HG03139 (cell line): ENCODE results near the gene UBAP1L.
"Not testable (repeated sequence)": the region's sequence is repeated elsewhere in the genome, so short reads cannot be mapped to it uniquely, and the experiment has no call there.

Source experiments
- ATAC-seq: cut with Tn5 transposase; IDR thresholded peaks from one replicate; pipeline ENCODE4 v1.9.1; 2021; ENCODE audit not compliant: unreplicated experiment

The UBAP1L gene

DNA sequence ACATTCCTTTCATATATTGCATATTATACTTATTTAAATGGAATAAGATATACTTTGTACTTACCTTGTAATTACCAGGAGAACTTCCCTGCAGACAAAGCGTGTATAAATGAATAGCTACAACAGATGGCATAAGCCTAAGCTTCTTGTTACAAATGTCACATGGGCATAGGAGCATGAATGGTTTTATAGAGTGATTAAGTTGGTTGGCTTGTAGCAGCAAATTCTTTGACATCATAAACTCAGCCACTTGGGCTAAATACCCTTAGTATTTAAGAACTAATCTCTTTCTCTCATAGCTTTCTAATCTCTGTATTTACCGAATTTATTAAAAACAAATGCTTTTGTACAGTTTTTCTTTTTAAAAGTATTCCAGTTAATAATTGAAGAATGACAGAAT, at the start of gene UBAP1L:
UBAP1L (minus strand) TSS at position 115 of the 400 bp plus-strand sequence. CDS start 8,985 bp downstream, outside the sequence.
- ATAC-seq: no peak

DNA sequence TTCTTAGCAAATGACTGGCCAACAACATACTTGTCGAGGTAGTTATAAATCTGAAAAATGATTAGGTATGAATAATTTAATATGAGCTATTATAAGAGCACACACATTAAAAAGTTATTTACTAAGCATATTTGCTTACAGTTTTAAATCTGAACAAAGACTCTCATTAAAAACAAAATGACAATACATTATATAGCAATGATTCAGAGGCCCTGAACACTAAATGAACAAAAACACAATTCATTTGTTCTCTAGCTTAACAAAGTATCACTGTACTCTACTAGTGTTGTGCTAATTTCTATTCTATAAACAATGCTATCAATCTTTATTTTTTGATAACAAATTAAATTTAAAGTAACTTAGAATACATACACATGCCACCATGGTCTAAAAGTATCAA, 49.1 kb upstream of the UBAP1L start:
- ATAC-seq: no peak

DNA sequence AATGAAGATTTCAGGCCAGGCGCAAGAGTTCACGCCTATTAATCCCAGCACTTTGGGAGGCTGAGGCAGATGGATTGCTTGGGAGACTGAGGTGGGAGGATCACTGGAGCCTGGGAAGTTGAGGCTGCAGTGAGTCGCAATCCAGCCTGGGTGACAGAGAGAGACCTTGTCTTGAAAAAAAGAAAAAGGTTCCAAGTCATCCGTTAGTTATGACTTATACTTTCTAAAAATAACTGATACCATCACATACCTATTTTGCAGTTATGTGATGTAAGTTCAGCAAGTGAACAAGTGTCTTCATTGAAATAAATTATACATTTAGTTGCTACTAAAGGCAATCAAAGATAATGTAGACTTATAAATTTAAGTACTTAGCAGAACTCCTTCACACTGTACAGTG, 48.0 kb upstream of the UBAP1L start:
- ATAC-seq: no peak

DNA sequence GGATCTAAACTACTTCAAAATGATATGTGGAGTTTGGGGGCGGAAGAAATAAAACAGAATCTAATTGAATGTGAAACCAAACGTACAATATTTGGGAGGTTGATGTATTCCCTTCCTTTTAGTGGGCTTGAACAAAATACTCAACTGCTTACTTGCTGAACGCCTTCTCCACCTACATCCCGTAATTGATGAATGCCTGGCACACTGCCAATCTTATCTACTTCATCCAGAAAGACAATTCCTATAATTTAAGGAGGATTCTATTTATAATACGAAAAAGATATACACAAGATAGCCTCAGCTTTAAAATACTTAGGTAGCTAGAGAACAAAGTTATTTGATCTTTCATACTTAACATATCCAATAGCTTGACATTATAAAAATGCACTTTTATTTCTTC, 41.7 kb upstream of the UBAP1L start:
- ATAC-seq: no peak

DNA sequence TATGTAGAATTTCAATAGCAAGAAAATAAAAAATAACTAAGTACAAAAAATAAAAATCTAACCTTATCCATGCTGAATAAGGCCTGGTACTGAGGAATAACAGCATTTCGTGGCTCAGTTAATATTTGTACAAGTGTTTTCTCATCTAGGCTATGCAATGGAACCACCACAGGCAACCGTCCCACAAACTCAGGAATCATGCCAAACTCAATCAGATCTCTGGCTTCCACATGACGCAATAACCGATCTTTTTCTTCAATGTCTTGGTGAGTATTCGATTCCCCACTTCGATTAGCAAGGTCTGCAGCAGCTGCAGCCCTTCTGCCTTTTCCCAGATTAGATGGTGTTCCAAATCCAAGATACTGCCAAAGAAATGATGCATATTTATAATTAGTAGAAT, 39.7 kb upstream of the UBAP1L start:
- no peak for ATAC-seq

DNA sequence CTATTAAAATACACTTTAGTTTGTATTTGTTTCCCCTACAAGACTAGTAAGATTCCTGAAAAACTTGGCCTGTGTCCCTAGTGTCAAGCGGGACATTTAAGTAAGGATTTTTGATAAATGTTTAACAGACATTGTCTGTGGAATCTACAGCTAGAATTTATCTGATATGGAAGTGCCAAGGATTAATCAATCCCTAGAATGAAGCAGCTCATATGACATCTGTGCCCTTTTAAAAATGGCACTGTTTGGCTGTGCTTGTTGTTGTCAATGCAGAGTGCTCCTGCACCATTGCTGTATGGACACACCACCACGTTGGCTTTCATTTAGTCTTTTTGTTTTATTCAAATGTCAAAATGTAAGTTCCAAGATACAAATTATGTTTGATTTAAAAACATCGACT, 32.9 kb upstream of the UBAP1L start:
- ATAC-seq: no peak

DNA sequence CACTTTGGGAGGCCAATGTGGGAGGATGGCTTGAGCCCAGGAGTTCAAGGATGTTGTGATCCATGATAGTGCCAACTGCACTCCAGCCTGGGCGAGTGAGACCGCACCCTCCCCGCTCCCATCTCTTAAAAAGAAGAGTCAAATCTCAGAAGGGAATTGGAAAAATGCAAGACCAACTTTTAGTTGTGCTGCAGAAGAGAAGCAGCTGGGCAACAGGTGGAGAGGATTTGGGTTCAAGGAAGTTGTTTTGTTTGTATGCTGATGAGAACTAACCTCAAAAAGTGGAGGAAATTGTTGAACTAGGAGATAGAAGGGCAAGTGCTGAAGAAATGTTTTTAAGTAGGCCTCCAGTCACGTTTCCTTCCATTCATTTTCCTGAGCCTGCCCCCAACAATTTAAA, 31.4 kb upstream of the UBAP1L start:
- ATAC-seq: no peak

DNA sequence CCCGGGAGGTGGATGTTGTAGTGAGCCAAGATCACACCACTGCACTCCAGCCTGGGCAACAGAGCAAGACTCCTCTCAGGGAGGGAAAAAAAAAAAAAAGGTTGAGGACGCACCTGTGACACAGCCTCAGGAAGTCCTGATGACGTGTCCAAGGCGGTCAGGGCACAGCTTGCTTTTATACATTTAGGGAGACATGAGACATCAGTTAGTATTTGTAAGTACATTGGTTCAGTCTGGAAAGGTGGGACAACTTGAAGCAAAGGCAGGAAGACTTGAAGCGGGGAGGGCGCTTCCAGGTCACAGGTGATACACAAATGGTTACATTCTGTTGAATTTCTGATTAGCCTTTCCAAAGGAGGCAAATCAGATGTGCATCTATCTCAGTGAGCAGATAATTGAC, 23.6 kb upstream of the UBAP1L start:
- not testable (repeated sequence) for ATAC-seq

DNA sequence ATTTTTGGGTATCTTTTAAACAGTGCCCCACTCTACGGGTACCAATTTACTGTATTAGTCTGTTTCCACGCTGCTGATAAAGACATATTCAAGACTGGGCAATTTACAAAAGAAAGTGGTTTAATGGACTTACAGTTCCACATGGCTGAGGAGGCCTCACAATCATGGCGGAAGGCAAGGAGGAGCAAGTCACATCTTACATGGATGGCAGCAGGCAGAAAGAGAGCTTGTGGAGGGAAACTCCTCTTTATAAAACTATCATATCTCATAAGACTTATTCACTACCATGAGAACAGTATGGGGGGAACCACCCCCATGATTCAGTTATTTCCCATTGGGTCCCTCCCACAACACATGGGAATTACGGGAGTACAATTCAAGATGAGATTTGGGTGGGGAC, 22.9 kb upstream of the UBAP1L start:
- not testable (repeated sequence) for ATAC-seq

DNA sequence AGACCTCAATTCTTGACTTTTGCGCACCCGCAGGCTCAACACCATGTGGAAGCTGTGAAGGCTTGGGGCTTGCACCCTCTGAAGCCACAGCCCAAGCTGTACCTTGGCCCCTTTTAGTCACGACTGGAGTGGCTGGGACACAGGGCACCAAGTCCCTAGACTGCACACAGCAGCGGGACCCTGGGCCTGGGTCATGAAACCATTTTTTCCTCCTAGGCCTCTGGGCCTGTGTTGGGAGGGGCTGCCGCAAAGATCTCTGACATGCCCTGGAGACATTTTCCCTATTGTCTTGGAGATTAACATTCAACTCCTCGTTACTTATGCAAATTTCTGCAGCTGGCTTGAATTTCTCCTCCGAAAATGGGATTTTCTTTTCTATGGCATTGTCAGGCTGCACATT, 22.1 kb upstream of the UBAP1L start:
- ATAC-seq: not testable (repeated sequence)

DNA sequence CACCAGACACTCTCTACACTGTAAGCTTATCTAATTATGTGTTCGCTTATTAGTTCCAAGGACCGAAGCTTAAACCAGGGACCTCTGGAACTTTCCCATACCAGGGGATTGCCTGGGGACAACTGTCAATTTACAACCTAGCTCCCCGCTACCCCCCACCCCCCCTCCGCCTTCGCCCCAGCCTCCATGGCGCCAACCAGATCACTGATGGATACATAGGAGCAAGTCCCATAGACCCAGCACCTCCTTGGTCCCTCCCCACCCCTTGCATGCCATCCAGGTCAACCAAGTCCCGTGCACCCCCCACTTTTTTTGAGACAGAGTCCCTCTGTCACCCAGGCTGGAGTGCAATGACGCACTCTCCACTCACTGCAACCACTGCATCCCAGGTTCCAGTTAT, 19.5 kb upstream of the UBAP1L start:
- ATAC-seq: no peak

DNA sequence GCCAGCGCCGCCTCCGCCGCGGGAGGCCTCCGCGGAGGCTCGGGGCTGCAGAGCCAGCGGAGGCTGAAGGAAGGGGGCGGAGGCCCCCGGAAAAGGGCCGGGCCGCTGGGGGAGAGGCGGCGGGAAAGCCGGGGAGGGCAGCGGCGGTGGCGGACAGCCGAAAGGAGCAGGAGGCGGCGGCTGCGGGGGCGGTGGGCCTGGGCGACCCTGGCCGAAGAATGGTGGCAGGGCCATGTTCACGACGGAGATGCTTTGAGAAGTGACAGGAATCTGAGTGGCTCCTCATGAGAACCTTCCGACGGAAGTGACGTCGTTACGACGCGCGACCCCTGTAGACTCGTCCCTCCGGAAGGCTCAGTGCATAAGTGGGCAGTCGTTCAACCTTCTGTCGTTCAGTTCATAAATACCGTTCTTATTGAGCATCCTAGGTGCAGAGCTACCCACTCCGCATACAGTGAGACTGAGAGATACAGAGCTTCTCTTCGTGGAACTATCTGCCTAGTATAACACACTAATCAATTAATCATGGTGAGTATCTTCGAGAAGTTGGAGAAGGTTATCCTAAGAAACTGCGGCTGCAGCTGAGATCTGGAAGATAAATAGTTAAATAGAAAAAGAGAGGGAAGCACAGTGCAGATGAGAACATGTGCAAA, 18.7 kb upstream of the UBAP1L start, which contains the start of gene PDCD7:
PDCD7 (minus strand) TSS at position 261 of the 653 bp plus-strand sequence; CDS start at position 234, 27 bp downstream.
- peak; percentile 62 for ATAC-seq

DNA sequence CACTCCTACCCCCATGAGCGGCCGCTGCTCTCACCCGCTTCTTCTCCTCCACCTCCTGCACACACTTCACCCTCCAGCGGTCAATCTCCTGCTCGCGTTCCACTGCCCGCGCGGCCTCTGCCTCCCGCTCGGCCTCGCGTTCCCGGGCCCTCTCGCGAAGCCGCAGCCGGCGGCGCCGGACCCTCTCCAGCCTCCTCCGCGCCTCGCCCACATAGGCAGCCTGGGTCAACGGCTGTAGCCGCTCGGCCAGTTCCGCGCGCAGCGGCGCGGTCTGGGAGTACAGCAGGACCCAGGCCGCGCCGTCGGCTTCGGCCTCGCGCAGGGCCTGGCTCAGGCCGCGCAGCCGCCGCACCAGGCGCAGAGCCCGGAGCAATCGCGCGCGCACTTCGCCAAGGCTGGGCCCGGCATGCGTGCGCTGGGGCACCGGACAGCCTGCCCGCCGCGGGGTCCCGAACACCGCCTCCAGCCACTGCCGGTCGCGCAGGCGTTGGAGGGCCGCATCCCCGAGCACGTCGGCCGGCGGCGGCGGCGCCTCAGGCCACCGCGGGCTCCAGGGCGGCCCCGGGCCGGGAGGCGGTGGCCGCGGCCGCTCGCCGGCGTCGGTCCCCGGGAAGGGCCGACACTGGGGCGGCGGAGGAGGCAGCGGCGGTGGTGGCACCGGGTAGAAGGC, 18.0 kb upstream of the UBAP1L start:
- peak; percentile 35 for ATAC-seq

DNA sequence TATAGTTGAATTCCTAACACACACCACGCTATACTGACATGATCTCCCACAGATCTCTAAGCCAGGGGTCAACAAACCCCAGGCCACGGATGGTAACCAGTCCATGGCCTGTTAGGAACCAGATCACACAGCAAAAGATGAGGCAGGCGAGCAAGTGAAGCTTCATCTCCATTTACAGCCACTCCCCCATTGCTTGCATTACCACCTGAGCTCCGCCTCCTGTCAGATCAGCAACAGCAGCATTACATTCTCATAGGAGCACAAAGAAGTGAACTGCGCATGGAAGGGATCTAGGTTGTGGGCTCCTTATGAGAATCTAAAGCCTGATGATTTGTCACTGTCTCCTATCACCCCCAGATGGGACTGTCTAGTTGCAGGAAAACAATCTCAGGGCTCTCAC, 15.9 kb upstream of the UBAP1L start:
- no peak for ATAC-seq

DNA sequence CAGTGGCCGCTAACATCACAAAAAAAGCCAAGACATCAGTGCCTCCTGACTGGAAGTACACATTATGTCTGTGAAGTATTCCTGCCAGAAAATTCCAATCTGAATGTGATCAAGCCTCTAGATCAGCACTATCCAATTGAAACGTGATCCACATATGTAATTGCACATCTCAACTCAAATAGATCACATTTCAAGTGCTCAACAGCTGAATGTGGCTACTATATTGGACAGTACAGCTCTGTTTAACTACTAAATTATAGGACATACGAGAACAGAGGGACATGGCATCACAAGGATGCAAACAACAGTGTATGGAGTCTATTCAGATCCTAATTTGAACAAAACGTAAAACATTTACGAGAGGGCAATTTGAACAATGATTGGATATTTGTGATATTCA, 542 bp upstream of the UBAP1L start:
- ATAC-seq: no peak

DNA sequence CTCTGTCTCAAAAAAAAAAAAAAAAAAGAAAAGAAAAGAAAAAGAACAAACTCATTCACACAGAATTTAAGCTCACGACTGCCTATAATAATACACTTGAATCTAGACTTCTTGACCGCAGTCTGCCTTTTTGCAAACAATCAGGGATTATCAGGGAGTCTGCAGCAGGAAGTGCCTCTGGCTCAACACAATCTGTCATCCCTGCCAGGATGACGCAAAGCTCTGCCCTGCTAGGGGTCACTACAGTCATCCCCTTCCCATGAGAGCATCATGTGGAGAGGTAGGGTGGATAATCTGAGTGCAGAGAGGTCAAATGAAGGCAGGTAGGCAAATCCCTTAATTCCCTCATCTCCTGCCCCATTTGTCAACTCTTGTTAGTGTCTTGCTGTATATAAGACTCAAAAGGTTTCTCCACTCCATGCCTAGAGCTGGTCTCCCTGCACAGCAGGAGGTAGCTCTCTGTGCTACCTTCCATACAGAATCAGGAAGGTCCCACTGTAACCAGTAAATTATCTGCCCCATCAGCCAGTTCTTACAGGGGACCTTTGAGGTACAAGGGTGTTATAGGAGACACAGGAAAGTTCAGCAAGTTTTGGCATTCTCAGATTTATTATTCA, 4.2 kb downstream of the UBAP1L start:
- no peak for ATAC-seq

DNA sequence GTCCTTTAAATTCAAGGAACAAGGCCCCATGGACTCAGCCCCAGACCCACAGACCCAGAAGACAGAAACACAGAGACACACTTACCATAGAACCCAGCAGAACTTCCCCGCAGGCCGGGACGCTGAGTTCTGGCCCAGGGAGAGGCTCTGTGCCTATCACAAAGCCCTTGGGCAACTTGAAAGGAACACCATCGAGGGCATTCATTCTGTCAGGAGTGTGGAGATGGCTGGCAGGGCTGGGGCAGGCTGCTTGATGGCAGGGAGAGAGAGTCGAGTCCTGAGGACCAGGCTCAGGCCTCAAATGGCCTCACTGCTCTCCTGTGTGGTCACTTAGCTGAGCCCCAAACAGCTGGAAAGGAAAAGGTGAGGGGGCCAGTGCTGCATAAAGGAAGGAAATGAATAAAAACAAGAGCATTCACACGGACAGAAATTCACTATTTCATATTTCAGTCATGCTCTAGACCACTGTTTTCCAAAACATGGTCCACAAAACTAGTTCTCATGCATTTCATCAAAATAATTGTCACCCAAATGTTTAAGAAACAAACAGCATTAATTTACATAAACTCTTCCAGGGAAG, 8.9 kb downstream of the UBAP1L start:
- no peak for ATAC-seq

DNA sequence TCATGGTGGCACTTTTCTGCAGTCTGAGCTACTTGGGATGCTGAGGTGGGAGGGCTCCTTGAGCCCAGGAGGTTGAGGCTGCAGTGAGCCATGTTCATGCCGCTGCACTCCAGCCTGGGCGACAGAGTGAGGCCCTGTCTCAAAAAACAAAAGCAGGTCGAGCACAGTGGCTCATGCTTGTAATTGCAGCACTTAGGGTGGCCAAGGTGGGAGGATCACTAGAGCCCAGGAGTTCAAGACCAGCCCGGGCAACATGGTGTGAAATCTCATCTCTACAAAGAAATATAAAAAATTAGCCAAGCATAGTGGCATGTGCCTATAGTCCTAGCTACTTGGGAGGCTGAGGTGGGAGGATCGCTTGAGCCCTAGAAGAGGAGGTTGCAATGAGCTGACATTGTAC, 10.0 kb downstream of the UBAP1L start:
- ATAC-seq: no peak

DNA sequence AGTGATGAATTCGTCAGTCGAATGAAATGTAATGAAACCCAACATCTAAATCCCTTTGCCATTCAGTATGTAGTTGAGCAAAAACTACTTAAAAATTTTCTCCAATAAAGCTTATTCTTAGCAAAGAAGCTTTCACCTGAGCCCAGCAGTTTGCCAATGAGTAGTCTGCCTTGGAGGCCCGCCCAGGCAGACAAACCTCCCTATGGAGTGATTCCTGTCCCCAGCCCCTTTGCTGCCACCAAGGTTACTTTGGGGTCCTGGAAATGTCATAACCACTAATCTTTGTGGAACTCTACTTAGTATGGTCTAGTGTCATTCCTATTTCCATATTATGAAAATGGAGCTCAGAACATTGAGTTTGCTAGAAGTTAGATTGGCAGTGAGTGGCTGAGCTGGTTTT, 12.1 kb downstream of the UBAP1L start:
- ATAC-seq: no peak

DNA sequence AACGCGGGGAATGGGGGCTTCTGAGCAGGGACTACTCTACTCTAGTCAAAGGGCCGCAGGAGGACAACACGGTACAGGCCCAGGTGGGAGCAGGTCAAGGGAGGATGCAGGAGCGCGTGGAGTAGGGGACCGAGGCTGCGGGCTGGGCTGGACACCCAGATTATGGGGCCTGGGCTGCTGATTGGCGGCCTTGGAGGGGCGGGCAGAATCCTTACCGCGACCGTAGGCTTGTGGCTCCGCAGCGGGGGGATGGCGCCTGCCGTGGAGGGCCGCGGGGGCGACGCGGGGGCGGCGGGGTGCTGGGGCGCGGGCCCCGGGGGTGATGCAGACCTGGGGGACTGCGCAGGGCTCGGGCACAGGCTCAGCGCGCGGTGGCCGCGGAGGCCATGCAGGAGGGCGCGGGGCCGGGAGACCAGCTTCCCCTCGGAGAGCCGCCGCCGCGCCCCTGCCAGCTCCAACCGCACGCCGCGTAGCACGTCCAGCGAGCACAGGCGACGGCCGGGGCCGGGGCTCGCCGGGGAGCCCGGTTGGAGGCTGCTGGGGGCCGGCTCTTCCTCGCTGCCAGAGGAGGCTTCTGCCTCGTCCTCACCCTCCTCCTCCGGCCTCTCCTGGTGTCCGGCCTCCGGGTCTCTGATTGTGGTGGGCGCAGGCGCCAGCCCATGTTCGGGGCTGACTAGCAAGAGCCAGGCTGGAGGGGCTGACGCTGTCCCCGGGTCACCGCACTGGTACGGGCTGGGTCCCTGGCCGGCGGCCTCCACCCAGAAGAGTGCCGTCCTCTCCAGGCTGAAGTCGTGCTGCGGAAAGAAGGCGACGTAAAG, 12.9 kb downstream of the UBAP1L start:
- no peak for ATAC-seq

DNA sequence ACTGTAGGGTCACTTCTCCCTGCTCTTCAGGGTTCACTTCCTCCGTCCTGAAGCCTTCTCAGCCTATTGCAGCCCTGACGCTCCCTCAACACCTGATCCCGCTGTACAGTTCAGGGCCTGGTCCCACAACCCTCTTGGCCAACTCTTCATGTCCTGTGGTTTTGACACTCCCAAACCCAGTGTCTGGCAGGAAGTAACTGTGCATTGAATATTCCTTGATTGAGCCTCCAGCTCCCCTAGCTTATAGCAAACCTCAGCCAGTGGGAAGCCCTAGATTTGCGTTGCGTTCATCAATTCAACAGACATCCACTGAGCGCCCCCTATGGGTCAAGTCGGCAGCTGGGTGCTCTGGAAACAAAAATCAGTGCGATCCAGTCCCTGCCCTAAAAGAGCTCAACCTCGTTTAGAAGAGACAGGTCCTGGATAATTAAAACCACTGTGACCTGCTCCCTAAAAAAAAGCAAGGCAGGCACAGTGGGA, 13.5 kb downstream of the UBAP1L start:
- ATAC-seq: no peak
